ENCODE measurements around the gene TTYH1. TPM values are rescaled to one million over a fixed set of nuclear protein-coding genes. Genes with fewer than 3 reads are reported as not detected.

The TTYH1 gene
- total and polyA plus RNA-seq, 2 donors (not counting 3 experiments of a cell fraction or from before 2014, with no cell fraction given): not detected

GRCh38 chr19:54461613-54462012 lies 46.3 kb downstream of the TTYH1 start:
- CTCF ChIA-PET: interaction anchor here (1.0 to 2.4 kb wide), 5 partner anchors 11 to 23 kb away, joined by 3 to 21 read pairs (median 5); partner anchors contain the start of genes CDC42EP5 and LENG8
- no peaks in the 10 kb centered on the region for H3K9me1 ChIP-seq (replicated peaks; ENCODE audit: control insufficient read depth, extremely low read depth, insufficient read depth, low read length)

GRCh38 chr19:54462047-54462654 lies 46.9 kb downstream of the TTYH1 start:
- Histone ChIP-seq H3K36me3 (ENCODE audit: control insufficient read depth in 2 of 2, extremely low read depth in 1 of 2, insufficient read depth in 2 of 2, low read length in 2 of 2) (peaks cover 11 to 38% of the 10 kb centered on the region in 2 experiments), H3K4me1 (ENCODE audit: control insufficient read depth, extremely low read depth, insufficient read depth, low read length) (peaks cover 29% of the 10 kb centered on the region), H3K9me1 (replicated peaks; ENCODE audit: control insufficient read depth, extremely low read depth, insufficient read depth, low read length) (no peaks in the 10 kb centered on the region), H3K79me2 (ENCODE audit: control insufficient read depth, insufficient read depth, low read length) (peaks cover 31% of the 10 kb centered on the region), H2AFZ (ENCODE audit: low read depth, low read length) (no peak overlapping the region), H3K27me3 (ENCODE audit: control insufficient read depth in 2 of 2, insufficient read depth in 2 of 2, low read length in 2 of 2) (no peaks in the 10 kb centered on the region), H3K9ac (replicated peaks; ENCODE audit: extremely low read depth, insufficient read depth, low read length) (peak overlapping the region; percentile 79), H3K4me3 (replicated peaks in 1 of 3; ENCODE audit: insufficient read depth in 1 of 3, low read depth in 1 of 3, low read length in 3 of 3) (peak overlapping the region in 1 of 3 experiments; percentile 46), H4K20me1 (replicated peaks; ENCODE audit: control insufficient read depth, extremely low read depth, insufficient read depth, low read length) (no peaks in the 10 kb centered on the region), H3K4me2 (ENCODE audit: insufficient read depth, low read length) (peak overlapping the region; percentile 75), H3K9me3 (replicated peaks; ENCODE audit: control insufficient read depth, insufficient read depth, low read length) (no peaks in the 10 kb centered on the region), H3K27ac (ENCODE audit: insufficient read depth, low read depth, low read length) (peak overlapping the region; percentile 85)
- POLR2A ChIA-PET: interaction anchor here (0.6 to 2.4 kb wide), 3 partner anchors 9 to 13 kb away, joined by 3 to 11 read pairs (median 4); partner anchors contain the start of genes CDC42EP5 and LENG8
- intact Hi-C loops (cut with micrococcal nuclease): loop anchor here (2.0 to 10.0 kb wide), 6 partner anchors 271 to 1193 kb away; partner anchors contain the start of genes MYADM, PPP1R12C, RDH13 and TSEN34
- CTCF ChIA-PET: interaction anchor here (1.0 to 2.4 kb wide), 6 partner anchors 11 to 23 kb away, joined by 3 to 21 read pairs (median 5); partner anchors contain the start of genes CDC42EP5 and LENG8
- dilution Hi-C loops (cut with MboI; ENCODE audit: extremely low pct_ligation_motif_present, low sequenced_read_pairs): no loop called here
- TF ChIP-seq MYC (IDR thresholded peaks at IDR 0.05; ENCODE audit: low read depth, low read length) (no peak), FOS (IDR thresholded peaks at IDR 0.05; ENCODE audit: borderline replicate concordance, insufficient read depth, low read length) (no peak), CTCF (IDR thresholded peaks at IDR 0.05; ENCODE audit: extremely low read depth in 1 of 2, insufficient read depth in 1 of 2, low read depth in 1 of 2, low read length in 2 of 2) (no peak), JUN (IDR thresholded peaks at IDR 0.05; ENCODE audit: borderline replicate concordance, insufficient read depth, insufficient read length, low read depth) (no peak), POLR2A (IDR thresholded peaks at IDR 0.05; ENCODE audit: low read depth, low read length) (no peak), POLR2AphosphoS5 (IDR thresholded peaks at IDR 0.05; ENCODE audit: insufficient read depth, low read depth, low read length) (no peak), EZH2 (IDR thresholded peaks at IDR 0.05; ENCODE audit: borderline replicate concordance, low read depth, low read length, severe bottlenecking) (no peak), GATA2 (IDR thresholded peaks at IDR 0.05; ENCODE audit: insufficient read depth, insufficient read length, low read depth, low read length) (no peak), MAX (IDR thresholded peaks at IDR 0.05; ENCODE audit: insufficient read depth, insufficient read length) (no peak)
- DNase-seq (ENCODE audit: low read depth, low spot score) (peak; percentile 19), FAIRE-seq (no peak)
- BruUV-seq (replicated peaks): no TSS peak

More at GRCh38 chr19:54461613-54462012, 46.3 kb downstream of the TTYH1 start:
- intact Hi-C loops (cut with micrococcal nuclease) (loop anchor here (2.0 to 10.0 kb wide), 6 partner anchors 271 to 1193 kb away; partner anchors contain the start of genes MYADM, PPP1R12C, RDH13 and TSEN34), dilution Hi-C loops (cut with MboI; ENCODE audit: extremely low pct_ligation_motif_present, low sequenced_read_pairs) (no loop called here)
- Histone ChIP-seq H3K79me2 (ENCODE audit: control insufficient read depth, insufficient read depth, low read length) (peaks cover 37% of the 10 kb centered on the region), H3K27ac (ENCODE audit: insufficient read depth, low read depth, low read length) (peak overlapping the region; percentile 85), H4K20me1 (replicated peaks; ENCODE audit: control insufficient read depth, extremely low read depth, insufficient read depth, low read length) (no peaks in the 10 kb centered on the region), H3K27me3 (ENCODE audit: control insufficient read depth in 2 of 2, insufficient read depth in 2 of 2, low read length in 2 of 2) (no peaks in the 10 kb centered on the region), H3K9ac (replicated peaks; ENCODE audit: extremely low read depth, insufficient read depth, low read length) (no peak overlapping the region), H2AFZ (ENCODE audit: low read depth, low read length) (no peak overlapping the region), H3K4me1 (ENCODE audit: control insufficient read depth, extremely low read depth, insufficient read depth, low read length) (peaks cover 29% of the 10 kb centered on the region), H3K9me3 (replicated peaks; ENCODE audit: control insufficient read depth, insufficient read depth, low read length) (no peaks in the 10 kb centered on the region), H3K4me2 (ENCODE audit: insufficient read depth, low read length) (peak overlapping the region; percentile 32), H3K4me3 (replicated peaks in 1 of 3; ENCODE audit: insufficient read depth in 1 of 3, low read depth in 1 of 3, low read length in 3 of 3) (no peak overlapping the region), H3K36me3 (ENCODE audit: control insufficient read depth in 2 of 2, extremely low read depth in 1 of 2, insufficient read depth in 2 of 2, low read length in 2 of 2) (peaks cover 16 to 43% of the 10 kb centered on the region in 2 experiments)
- BruUV-seq (replicated peaks): no TSS peak
- POLR2A ChIA-PET: interaction anchor here (0.6 to 2.4 kb wide), 3 partner anchors 8 to 13 kb away, joined by 3 to 11 read pairs (median 4); partner anchors contain the start of genes CDC42EP5 and LENG8
- DNase-seq (ENCODE audit: low read depth, low spot score) (peak; percentile 17), FAIRE-seq (peak; percentile 59)
- no peak for TF ChIP-seq GATA2 (IDR thresholded peaks at IDR 0.05; ENCODE audit: insufficient read depth, insufficient read length, low read depth, low read length)
- TF ChIP-seq POLR2AphosphoS5 (IDR thresholded peaks at IDR 0.05; ENCODE audit: insufficient read depth, low read depth, low read length): peak; percentile 13
- TF ChIP-seq FOS (IDR thresholded peaks at IDR 0.05; ENCODE audit: borderline replicate concordance, insufficient read depth, low read length): no peak
